DND-41 (cell line): Measurements from ENCODE around the gene PREX1.

Experiments used
- ATAC-seq: fragments of 200-7000 bp; cut with Tn5 transposase; 3 replicates; pipeline ENCODE4 v1.9.1; 2021; ENCODE audit warnings: low read depth; ENCODE audit not compliant: insufficient read depth
- DNase-seq: peaks from one replicate; pipeline ENCODE4 v3.0.0-alpha.2; 2020
- H2AFZ ChIP-seq: 2 replicates; pipeline ENCODE4 v1.6.0; 2012; ENCODE audit warnings: low read depth, low read length
- H3K27ac ChIP-seq: 2 replicates; pipeline ENCODE4 v1.5.1; 2012; ENCODE audit warnings: low read length, inconsistent platforms
- H3K27me3 ChIP-seq: fragments of 200-600 bp; sonication (generic); 2 replicates; pipeline ENCODE4 v1.6.0; 2012; ENCODE audit warnings: low read length, mild to moderate bottlenecking, inconsistent platforms; ENCODE audit not compliant: insufficient read depth, poor library complexity
- H3K36me3 ChIP-seq: 2 replicates; pipeline ENCODE4 v1.5.1; 2012; ENCODE audit warnings: low read length, inconsistent platforms; ENCODE audit not compliant: insufficient read depth
- H3K4me1 ChIP-seq: 2 replicates; pipeline ENCODE4 v1.5.1; 2012; ENCODE audit warnings: mild to moderate bottlenecking, low read length; ENCODE audit not compliant: insufficient read depth
- H3K4me2 ChIP-seq: 2 replicates; pipeline ENCODE4 v1.6.0; 2012; ENCODE audit warnings: mild to moderate bottlenecking, moderate library complexity, low read length, inconsistent platforms; ENCODE audit not compliant: insufficient read depth
- H3K4me3 ChIP-seq, 2 experiments: fragments of 200-600 bp in 1 of 2; shearing (Covaris generic) in 1 of 2; 2 replicates each; pipeline ENCODE4 v1.5.1; 2012 to 2016; ENCODE audit warnings: inconsistent platforms in 2 of 2, low read length in 2 of 2, mild to moderate bottlenecking in 2 of 2, low read depth in 1 of 2, moderate library complexity in 1 of 2
- H3K79me2 ChIP-seq: 2 replicates; pipeline ENCODE4 v1.6.0; 2012; ENCODE audit warnings: low read length, inconsistent platforms; ENCODE audit not compliant: insufficient read depth
- H3K9ac ChIP-seq: 2 replicates; pipeline ENCODE4 v1.6.0; 2012; ENCODE audit warnings: low read depth, mild to moderate bottlenecking, inconsistent platforms, low read length, moderate library complexity
- H3K9me3 ChIP-seq: 2 replicates; pipeline ENCODE4 v1.5.1; 2012; ENCODE audit warnings: low read length, moderate library complexity, mild to moderate bottlenecking, inconsistent platforms; ENCODE audit not compliant: insufficient read depth, severe bottlenecking
- H4K20me1 ChIP-seq: 2 replicates; pipeline ENCODE4 v1.6.0; 2012; ENCODE audit warnings: low read length; ENCODE audit not compliant: insufficient read depth
- EZH2 ChIP-seq: IDR thresholded peaks from 3 replicates; pipeline ENCODE4 v1.6.1; 2012; ENCODE audit warnings: borderline replicate concordance, low read depth, mild to moderate bottlenecking, moderate library complexity, low read length, inconsistent platforms; ENCODE audit not compliant: severe bottlenecking
- TF ChIP-seq, protein P1 (sequence below): IDR thresholded peaks from 2 replicates; pipeline ENCODE4 v1.5.1; 2012; ENCODE audit warnings: borderline replicate concordance, low read length, moderate library complexity, mild to moderate bottlenecking; ENCODE audit not compliant: poor library complexity, severe bottlenecking; ENCODE audit errors: extremely low read depth

Gene PREX1

DNA sequence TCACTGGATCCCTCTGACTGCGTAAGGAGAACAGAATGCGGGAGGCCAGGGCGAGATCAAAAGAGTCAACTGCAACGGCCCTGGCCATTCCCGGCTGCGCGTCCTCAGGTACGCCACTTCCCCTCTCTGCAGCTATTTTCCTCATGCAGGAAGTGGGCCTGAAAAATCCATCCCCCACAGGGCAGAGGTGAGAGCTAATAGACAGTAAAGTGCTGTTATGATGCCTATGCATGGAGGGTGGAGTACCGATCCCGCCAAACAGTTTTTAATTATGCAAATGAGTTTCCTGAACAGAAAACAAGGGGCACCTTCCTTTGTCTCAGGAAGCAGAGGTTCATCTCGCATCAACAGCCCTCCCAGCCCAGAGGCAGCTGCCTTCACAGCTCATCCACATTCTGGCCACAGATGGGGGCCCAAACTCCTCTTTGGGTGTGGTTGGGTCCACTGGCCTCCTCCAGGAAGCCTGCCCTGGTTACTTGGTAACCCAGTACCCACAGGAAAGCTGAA lies 9.3 kb downstream of the PREX1 start:
- no peaks in the 10 kb centered on the region for H3K79me2 ChIP-seq
- H3K4me3 ChIP-seq, result no peak overlapping the region
- no peaks in the 10 kb centered on the region for H4K20me1 ChIP-seq
- H3K27me3 ChIP-seq, result no peaks in the 10 kb centered on the region
- H3K4me1 ChIP-seq, result peaks cover 4% of the 10 kb centered on the region
- H2AFZ ChIP-seq, result no peak overlapping the region
- TF ChIP-seq, protein P1, sequence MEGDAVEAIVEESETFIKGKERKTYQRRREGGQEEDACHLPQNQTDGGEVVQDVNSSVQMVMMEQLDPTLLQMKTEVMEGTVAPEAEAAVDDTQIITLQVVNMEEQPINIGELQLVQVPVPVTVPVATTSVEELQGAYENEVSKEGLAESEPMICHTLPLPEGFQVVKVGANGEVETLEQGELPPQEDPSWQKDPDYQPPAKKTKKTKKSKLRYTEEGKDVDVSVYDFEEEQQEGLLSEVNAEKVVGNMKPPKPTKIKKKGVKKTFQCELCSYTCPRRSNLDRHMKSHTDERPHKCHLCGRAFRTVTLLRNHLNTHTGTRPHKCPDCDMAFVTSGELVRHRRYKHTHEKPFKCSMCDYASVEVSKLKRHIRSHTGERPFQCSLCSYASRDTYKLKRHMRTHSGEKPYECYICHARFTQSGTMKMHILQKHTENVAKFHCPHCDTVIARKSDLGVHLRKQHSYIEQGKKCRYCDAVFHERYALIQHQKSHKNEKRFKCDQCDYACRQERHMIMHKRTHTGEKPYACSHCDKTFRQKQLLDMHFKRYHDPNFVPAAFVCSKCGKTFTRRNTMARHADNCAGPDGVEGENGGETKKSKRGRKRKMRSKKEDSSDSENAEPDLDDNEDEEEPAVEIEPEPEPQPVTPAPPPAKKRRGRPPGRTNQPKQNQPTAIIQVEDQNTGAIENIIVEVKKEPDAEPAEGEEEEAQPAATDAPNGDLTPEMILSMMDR, result no peak
- no peak for TF ChIP-seq EZH2
- H3K9me3 ChIP-seq, result no peaks in the 10 kb centered on the region
- DNase-seq (peak; percentile 44), ATAC-seq (peak; percentile 61)
- no peak overlapping the region for H3K9ac ChIP-seq
- no peak overlapping the region for H3K4me2 ChIP-seq
- H3K27ac ChIP-seq, result no peak overlapping the region
- no peaks in the 10 kb centered on the region for H3K36me3 ChIP-seq

DNA sequence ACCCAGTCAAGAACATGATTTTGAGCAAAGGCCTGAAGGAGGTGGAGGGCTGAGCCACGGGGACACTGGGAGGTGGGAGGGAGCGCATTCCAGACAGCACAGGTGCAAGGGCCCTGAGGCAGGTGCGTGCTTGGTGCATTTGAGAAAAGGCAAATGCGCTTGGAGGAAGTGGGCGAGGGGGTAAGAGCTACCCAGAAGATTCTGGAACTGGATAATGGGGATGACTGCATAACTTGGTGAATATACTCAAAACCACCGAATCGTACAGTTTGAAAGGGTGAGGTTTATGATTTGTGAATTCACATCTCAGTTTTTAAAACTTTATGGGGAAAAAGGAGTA lies 9.8 kb downstream of the PREX1 start:
- H3K9ac ChIP-seq, result no peak overlapping the region
- no peak overlapping the region for H3K27ac ChIP-seq
- H3K79me2 ChIP-seq, result no peaks in the 10 kb centered on the region
- H3K4me1 ChIP-seq, result no peaks in the 10 kb centered on the region; the same call in 1 of the 2 replicates
- no peaks in the 10 kb centered on the region for H3K9me3 ChIP-seq
- DNase-seq (no peak), ATAC-seq (no peak)
- H3K27me3 ChIP-seq, result no peaks in the 10 kb centered on the region
- H4K20me1 ChIP-seq, result no peaks in the 10 kb centered on the region
- TF ChIP-seq EZH2, result no peak
- no peak overlapping the region for H3K4me2 ChIP-seq
- H2AFZ ChIP-seq, result no peak overlapping the region
- no peaks in the 10 kb centered on the region for H3K36me3 ChIP-seq
- H3K4me3 ChIP-seq, result no peak overlapping the region

DNA sequence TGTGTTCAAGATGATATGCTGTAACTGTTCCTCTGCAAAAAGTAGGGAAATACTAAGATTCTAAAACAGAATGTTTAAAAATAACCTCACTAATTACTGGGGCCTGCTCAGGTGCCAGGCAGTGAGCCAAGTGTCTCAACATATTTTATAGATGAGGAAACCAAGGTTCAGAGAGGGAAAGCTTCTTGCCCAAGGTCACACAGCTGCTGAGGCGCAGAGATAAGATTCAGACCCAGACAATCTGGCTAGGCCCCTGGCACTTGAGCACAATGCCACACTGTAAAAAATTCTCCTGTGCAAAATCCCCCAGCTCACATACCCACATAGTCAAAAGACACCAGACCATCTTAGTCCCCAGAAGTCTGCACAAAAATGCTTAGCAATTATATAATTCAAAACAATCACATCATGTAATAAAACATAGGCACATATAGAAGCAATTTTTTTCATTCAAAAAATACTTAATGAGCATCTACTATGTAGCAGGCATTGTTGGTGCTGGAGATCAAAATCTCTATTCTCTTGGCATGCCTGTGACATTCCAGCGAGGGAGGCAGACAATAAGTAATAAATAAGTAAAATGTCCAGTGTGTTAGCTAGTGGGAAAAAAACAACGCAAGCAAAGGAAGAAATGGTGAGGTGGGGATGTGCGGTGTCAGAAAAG lies 10.3 kb downstream of the PREX1 start:
- DNase-seq (no peak), ATAC-seq (no peak)
- no peak overlapping the region for H3K4me2 ChIP-seq
- H3K27me3 ChIP-seq, result no peaks in the 10 kb centered on the region
- TF ChIP-seq, protein P1, result no peak
- no peak for TF ChIP-seq EZH2
- no peak overlapping the region for H3K27ac ChIP-seq
- H2AFZ ChIP-seq, result no peak overlapping the region
- no peaks in the 10 kb centered on the region for H4K20me1 ChIP-seq
- H3K4me3 ChIP-seq, result no peak overlapping the region
- no peaks in the 10 kb centered on the region for H3K9me3 ChIP-seq
- H3K4me1 ChIP-seq, result no peaks in the 10 kb centered on the region; the same call in 1 of the 2 replicates
- no peaks in the 10 kb centered on the region for H3K79me2 ChIP-seq
- H3K9ac ChIP-seq, result no peak overlapping the region
- H3K36me3 ChIP-seq, result no peaks in the 10 kb centered on the region

DNA sequence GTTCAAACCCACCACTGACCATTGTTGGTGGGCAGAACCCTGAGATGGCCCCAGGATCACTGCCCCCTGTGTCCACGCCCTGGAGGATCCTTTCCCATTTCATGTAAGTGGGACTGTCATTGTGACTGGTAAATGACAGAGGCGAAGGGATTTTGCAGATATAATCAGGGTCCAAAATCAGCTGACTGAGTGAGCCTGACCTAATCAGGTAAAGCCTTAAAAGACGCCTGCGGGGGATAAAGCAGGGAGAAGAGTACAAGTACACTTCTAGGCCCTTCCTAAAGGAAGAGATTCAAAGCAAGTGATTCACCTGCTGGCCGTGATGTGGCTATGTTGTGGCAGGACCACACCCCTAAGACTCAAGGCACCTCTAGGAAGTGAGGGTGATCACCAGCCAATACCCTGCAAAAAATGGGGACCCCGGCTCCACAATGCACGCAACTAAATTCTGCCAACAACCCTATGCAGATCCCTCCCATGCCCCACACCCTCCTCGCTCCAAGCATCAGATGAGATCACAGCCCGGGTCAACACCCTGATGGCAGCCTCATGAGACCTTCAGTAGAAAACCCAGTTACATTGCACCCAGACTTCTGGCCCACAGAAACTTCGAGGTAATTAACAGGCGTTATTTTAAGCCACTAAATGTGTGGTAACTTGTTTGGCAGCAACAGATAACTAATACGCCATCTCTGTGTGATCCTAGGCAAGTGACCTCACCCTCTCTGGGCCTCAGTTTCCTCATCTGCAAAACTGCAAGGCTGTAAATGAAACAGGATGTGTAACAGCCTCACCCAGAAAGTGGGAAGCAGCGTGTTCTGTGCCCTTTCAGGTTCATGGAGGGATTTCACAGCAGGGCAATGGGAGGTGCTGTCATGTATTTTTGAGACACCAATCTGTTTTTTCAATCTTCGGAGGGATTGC lies 11.3 kb downstream of the PREX1 start:
- H3K4me1 ChIP-seq, result no peaks in the 10 kb centered on the region; the same call in 1 of the 2 replicates
- H4K20me1 ChIP-seq, result no peaks in the 10 kb centered on the region
- H2AFZ ChIP-seq, result no peak overlapping the region
- H3K79me2 ChIP-seq, result no peaks in the 10 kb centered on the region
- H3K9me3 ChIP-seq, result no peaks in the 10 kb centered on the region
- H3K36me3 ChIP-seq, result no peaks in the 10 kb centered on the region
- H3K4me3 ChIP-seq, result no peak overlapping the region
- no peak overlapping the region for H3K27ac ChIP-seq
- DNase-seq (no peak), ATAC-seq (no peak)
- no peak overlapping the region for H3K9ac ChIP-seq
- H3K27me3 ChIP-seq, result no peaks in the 10 kb centered on the region
- no peak overlapping the region for H3K4me2 ChIP-seq
- no peak for TF ChIP-seq EZH2
- TF ChIP-seq, protein P1, result no peak
